Suprapubic skin (tissue), 4 donors: ENCODE data around the gene NUDCD2.

Experiments used
- CTCF ChIP-seq, 2 donors: fragments of 200-600 bp in 1 of 2; fragments of 450-650 bp in 1 of 2; sonication (generic) in 1 of 2; IDR thresholded peaks; one replicate each; pipeline ENCODE4 v1.5.1; 2016 to 2019; ENCODE audit warnings: antibody characterized with exemption in 2 of 2, mild to moderate bottlenecking in 1 of 2, moderate library complexity in 1 of 2
- EP300 ChIP-seq: sonication (generic); formaldehyde crosslinking; IDR thresholded peaks from one replicate; pipeline ENCODE4 v1.6.1; 2017; ENCODE audit warnings: antibody characterized with exemption
- POLR2A ChIP-seq, 2 donors: fragments of 450-650 bp; IDR thresholded peaks; one replicate each; pipeline ENCODE4 v1.6.1; 2017; ENCODE audit warnings: antibody characterized with exemption in 2 of 2, mild to moderate bottlenecking in 2 of 2, moderate library complexity in 2 of 2
- POLR2AphosphoS5 ChIP-seq, 3 donors: sonication (generic); formaldehyde crosslinking; IDR thresholded peaks; one replicate each; pipeline ENCODE4 v1.6.1; 2017; ENCODE audit warnings: antibody characterized with exemption in 3 of 3

GRCh38 chr5:163404364-163405173, 55.3 kb downstream of the NUDCD2 start:
- TF ChIP-seq POLR2A (IDR thresholded peaks at IDR 0.05) (no peak), CTCF (IDR thresholded peaks at IDR 0.05) (no peak), POLR2AphosphoS5 (IDR thresholded peaks at IDR 0.05) (no peak), EP300 (no peak)
